Neuronal stem cell (in vitro differentiated cells): Measurements from ENCODE around the gene GALNT16. TPM values are rescaled to one million over a fixed set of nuclear protein-coding genes. Genes with fewer than 3 reads are reported as not detected.
"Not testable (repeated sequence)": the region's sequence is repeated elsewhere in the genome, so short reads cannot be mapped to it uniquely, and the experiment has no call there.

Experiments
- DNase-seq: peaks from one replicate; pipeline ENCODE4 v3.0.0-alpha.2; 2013; ENCODE audit warnings: low spot score
- H2AFZ ChIP-seq: one replicate; pipeline ENCODE4 v1.6.1; 2013; ENCODE audit warnings: mild to moderate bottlenecking, low read length, inconsistent platforms
- H2AK5ac ChIP-seq: 2 replicates; pipeline ENCODE4 v1.6.1; 2013; ENCODE audit warnings: low read depth, mild to moderate bottlenecking, inconsistent platforms, low read length, moderate library complexity, mixed read lengths
- H2BK120ac ChIP-seq: 2 replicates; pipeline ENCODE4 v1.6.1; 2013; ENCODE audit warnings: low read depth, mild to moderate bottlenecking, inconsistent platforms, low read length, moderate library complexity, mixed read lengths
- H2BK12ac ChIP-seq: one replicate; pipeline ENCODE4 v1.6.1; 2013; ENCODE audit warnings: low read length, inconsistent platforms
- H2BK15ac ChIP-seq: 2 replicates; pipeline ENCODE4 v1.6.1; 2013; ENCODE audit warnings: mild to moderate bottlenecking, low read length, inconsistent platforms, mixed read lengths
- H2BK5ac ChIP-seq: one replicate; pipeline ENCODE4 v1.6.1; 2013; ENCODE audit warnings: inconsistent platforms, mild to moderate bottlenecking, low read length, moderate library complexity
- H3K14ac ChIP-seq: one replicate; pipeline ENCODE4 v1.6.1; 2013; ENCODE audit warnings: low read length, inconsistent platforms
- H3K18ac ChIP-seq: 2 replicates; pipeline ENCODE4 v1.6.1; 2013; ENCODE audit warnings: low read length, inconsistent platforms
- H3K23ac ChIP-seq: 2 replicates; pipeline ENCODE4 v1.6.1; 2013; ENCODE audit warnings: low read depth, mild to moderate bottlenecking, mixed read lengths, low read length, inconsistent platforms; ENCODE audit not compliant: poor library complexity
- H3K27ac ChIP-seq: replicated peaks from 3 replicates; pipeline ENCODE4 v1.5.1; 2013; ENCODE audit warnings: low read length, inconsistent platforms
- H3K27me3 ChIP-seq, 3 experiments: 2 replicates each; pipeline ENCODE4 v1.6.1; 2013; ENCODE audit warnings: low read length in 3 of 3, mild to moderate bottlenecking in 2 of 3, inconsistent platforms in 1 of 3, low read depth in 1 of 3, mixed read lengths in 1 of 3, moderate library complexity in 1 of 3; ENCODE audit not compliant: control insufficient read depth in 3 of 3, insufficient read depth in 3 of 3
- H3K36me3 ChIP-seq, 2 donors: replicated peaks in 1 of 2; 2 replicates each; pipeline ENCODE4 v1.6.1; 2013; ENCODE audit warnings: low read length in 2 of 2; ENCODE audit not compliant: control insufficient read depth in 2 of 2, insufficient read depth in 2 of 2
- H3K4ac ChIP-seq: 2 replicates; pipeline ENCODE4 v1.6.1; 2013; ENCODE audit warnings: inconsistent platforms, mild to moderate bottlenecking, low read length, moderate library complexity
- H3K4me1 ChIP-seq, 2 donors: 1 replicate in 1 of 2; 2 replicates in 1 of 2; pipeline ENCODE4 v1.6.1; 2013; ENCODE audit warnings: low read length in 2 of 2, low read depth in 1 of 2; ENCODE audit not compliant: control insufficient read depth in 2 of 2, insufficient read depth in 1 of 2
- H3K4me2 ChIP-seq: one replicate; pipeline ENCODE4 v1.6.1; 2013; ENCODE audit warnings: mild to moderate bottlenecking, low read length, inconsistent platforms; ENCODE audit not compliant: insufficient read depth, poor library complexity, severe bottlenecking
- H3K4me3 ChIP-seq, 2 donors: 2 replicates each; pipeline ENCODE4 v1.5.1; 2013; ENCODE audit warnings: low read length in 2 of 2, mild to moderate bottlenecking in 2 of 2, inconsistent platforms in 1 of 2, moderate library complexity in 1 of 2
- H3K79me1 ChIP-seq: one replicate; pipeline ENCODE4 v1.6.1; 2013; ENCODE audit warnings: low read depth, mild to moderate bottlenecking, inconsistent platforms, low read length, moderate library complexity
- H3K9ac ChIP-seq: one replicate; pipeline ENCODE4 v1.6.1; 2013; ENCODE audit warnings: mild to moderate bottlenecking, low read depth, low read length, inconsistent platforms; ENCODE audit not compliant: poor library complexity
- H3K9me3 ChIP-seq, 2 donors: replicated peaks in 1 of 2; 2 replicates each; pipeline versions ENCODE3 to v1.6.1; 2013; ENCODE audit warnings: low read length in 2 of 2, mild to moderate bottlenecking in 2 of 2, inconsistent platforms in 1 of 2, low read depth in 1 of 2, mixed read lengths in 1 of 2, moderate library complexity in 1 of 2; ENCODE audit not compliant: control insufficient read depth in 2 of 2, insufficient read depth in 1 of 2
- H4K8ac ChIP-seq: one replicate; pipeline ENCODE4 v1.6.1; 2013; ENCODE audit warnings: low read depth, mild to moderate bottlenecking, inconsistent platforms, low read length, moderate library complexity
- H4K91ac ChIP-seq: one replicate; pipeline ENCODE4 v1.6.1; 2013; ENCODE audit warnings: low read length, low read depth, mild to moderate bottlenecking, inconsistent platforms; ENCODE audit not compliant: poor library complexity
- WGBS, 2 donors: extraction: QIAGEN DNeasy Blood & Tissue Kit; methylation state at CpG; one replicate each; pipeline ENCODE4 v1.1.7; 2013; ENCODE audit warnings: missing lambda C conversion rate in 2 of 2, mixed read lengths in 1 of 2; ENCODE audit not compliant: insufficient read length in 2 of 2, insufficient replicate concordance in 1 of 2; ENCODE audit errors: extremely low coverage in 2 of 2; 5-methylcytosine and 5-hydroxymethylcytosine counted together
- polyA plus RNA-seq, 2 experiments: library from polyadenylated mRNA; stranded (reverse); fragments of 200-250 nt; gene quantifications; one replicate each; pipeline ENCODE4 v1.2.3, GENCODE V29; 2013

Gene GALNT16
- 17.1 TPM for polyA plus RNA-seq (2013, experiment 1 of 2)
- polyA plus RNA-seq (2013, experiment 2 of 2), result 17.4 TPM

DNA sequence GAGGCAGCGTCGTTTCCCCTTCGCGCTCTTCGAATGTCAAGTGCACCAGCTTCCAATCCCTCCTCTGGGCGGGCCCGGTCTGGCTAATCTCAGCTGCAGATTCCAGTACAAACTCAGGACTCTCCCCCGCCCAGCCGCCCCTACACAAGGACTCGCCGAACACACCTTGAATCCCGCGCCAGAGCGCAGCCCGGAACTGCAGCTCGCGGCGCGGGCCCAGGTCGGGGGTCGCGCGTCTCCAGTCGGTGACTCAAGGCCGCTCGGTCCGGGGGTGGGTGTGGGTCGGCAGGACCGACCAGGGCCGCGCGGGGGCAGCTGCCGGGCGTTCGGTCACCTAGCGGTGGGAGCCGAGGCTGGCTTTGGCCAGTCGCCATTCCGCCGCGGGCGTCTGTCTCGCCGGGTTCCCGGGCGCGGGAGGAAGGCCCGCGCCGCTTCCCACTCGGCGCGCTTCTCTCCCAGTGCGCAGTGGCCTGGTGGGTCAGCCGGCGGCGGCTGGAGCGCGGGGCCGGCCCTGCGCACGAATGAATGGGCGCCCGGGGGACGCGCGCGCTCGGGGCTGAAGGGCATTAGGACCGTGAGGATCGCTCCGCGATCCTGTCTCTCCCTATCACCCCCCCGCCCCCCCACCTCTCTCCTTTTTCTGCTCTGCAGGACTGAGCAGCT is at the start of gene GALNT16:
GALNT16 (plus strand) TSS at position 632 of the 663 bp plus-strand sequence. CDS start 133 bp downstream, outside the sequence.
- Histone ChIP-seq H3K27ac (no peak within 1 kb of the TSS), H3K23ac (peak within 1 kb of the TSS; percentile 80)

DNA sequence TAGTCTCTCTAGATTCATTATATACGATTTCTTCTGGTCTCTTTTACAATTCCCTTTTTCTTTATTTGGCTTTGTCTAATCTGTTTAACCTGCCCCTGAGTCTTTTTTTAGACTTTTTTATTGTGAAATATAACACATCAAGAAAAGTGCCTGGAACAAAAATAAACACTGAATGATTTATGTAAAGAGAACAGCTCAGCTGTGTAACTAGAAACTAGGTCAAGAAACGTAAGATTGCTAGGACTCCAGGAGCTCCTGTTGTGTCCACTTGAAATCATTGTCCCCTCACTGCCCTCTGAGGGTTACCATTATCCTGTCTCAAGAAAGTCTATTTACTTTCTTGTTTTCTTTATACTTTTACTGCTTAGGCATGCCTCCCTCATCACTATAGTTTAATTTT is 45.6 kb upstream of the GALNT16 start:
- no peak overlapping the region for H2BK12ac ChIP-seq
- no peak overlapping the region for H3K4me2 ChIP-seq
- H4K8ac ChIP-seq, result no peak overlapping the region
- H3K27me3 ChIP-seq, result no peaks in the 10 kb centered on the region
- H3K4ac ChIP-seq, result no peak overlapping the region
- H2BK5ac ChIP-seq, result no peak overlapping the region
- no peaks in the 10 kb centered on the region for H3K4me1 ChIP-seq
- H3K18ac ChIP-seq, result no peak overlapping the region
- no peak for DNase-seq
- H3K4me3 ChIP-seq, result no peak overlapping the region
- H3K23ac ChIP-seq, result no peak overlapping the region
- H3K27ac ChIP-seq, result no peak overlapping the region
- H2AFZ ChIP-seq, result no peak overlapping the region
- H4K91ac ChIP-seq, result no peak overlapping the region
- no peak overlapping the region for H2BK120ac ChIP-seq
- no peak overlapping the region for H2BK15ac ChIP-seq
- no peaks in the 10 kb centered on the region for H3K9me3 ChIP-seq
- H3K9ac ChIP-seq, result no peak overlapping the region
- no peak overlapping the region for H3K14ac ChIP-seq
- peaks cover 1% of the 10 kb centered on the region for H3K79me1 ChIP-seq
- H3K36me3 ChIP-seq, result peaks cover 0 to 24% of the 10 kb centered on the region in 2 donors
- WGBS, 2 donors, result no CpG with 5 or more reads among the region's 2 CpGs
- H2AK5ac ChIP-seq, result no peak overlapping the region

More for the DNA sequence above, at the start of gene GALNT16:
- Histone ChIP-seq H4K91ac (peak within 1 kb of the TSS; percentile 35), H3K4me3 (peak within 1 kb of the TSS; percentile 93 to 95), H3K9ac (peak within 1 kb of the TSS; percentile 99), H3K27me3 (peaks cover 0 to 22% (median 0%) of the 10 kb centered on the region in 3 experiments), H3K4me2 (peak within 1 kb of the TSS; percentile 97), H2BK5ac (peak within 1 kb of the TSS; percentile 44), H4K8ac (no peak within 1 kb of the TSS), H3K18ac (peak within 1 kb of the TSS; percentile 98), H3K14ac (peak within 1 kb of the TSS; percentile 72), H2AK5ac (peak within 1 kb of the TSS; percentile 28), H3K36me3 (peaks cover 0 to 21% of the 10 kb centered on the region in 2 donors), H3K79me1 (no peaks in the 10 kb centered on the region), H2BK12ac (no peak within 1 kb of the TSS), H2BK15ac (peak within 1 kb of the TSS; percentile 34), H2BK120ac (peak within 1 kb of the TSS; percentile 25), H3K9me3 (no peaks in the 10 kb centered on the region), H3K4me1 (peaks cover 13 to 25% of the 10 kb centered on the region in 2 donors), H2AFZ (peak within 1 kb of the TSS; percentile 97), H3K4ac (no peak within 1 kb of the TSS)
- no CpG with 5 or more reads among the region's 74 CpGs for WGBS, 2 donors
- DNase-seq, result peak; percentile 54

DNA sequence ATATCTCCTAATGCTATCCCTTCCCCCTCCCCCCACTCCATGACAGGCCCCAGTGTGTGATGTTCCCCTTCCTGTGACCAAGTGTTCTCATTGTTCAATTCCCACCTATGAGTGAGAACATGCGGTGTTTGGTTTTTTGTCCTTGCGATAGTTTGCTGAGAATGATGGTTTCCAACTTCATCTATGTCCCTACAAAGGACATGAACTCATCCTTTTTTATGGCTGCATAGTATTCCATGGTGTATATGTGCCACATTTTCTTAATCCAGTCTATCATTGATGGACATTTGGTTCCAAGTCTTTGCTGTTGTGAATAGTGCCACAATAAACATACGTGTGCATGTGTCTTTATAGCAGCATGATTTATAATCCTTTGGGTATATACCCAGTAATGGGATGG is 42.3 kb upstream of the GALNT16 start:
- H3K79me1 ChIP-seq, result not testable (repeated sequence)

DNA sequence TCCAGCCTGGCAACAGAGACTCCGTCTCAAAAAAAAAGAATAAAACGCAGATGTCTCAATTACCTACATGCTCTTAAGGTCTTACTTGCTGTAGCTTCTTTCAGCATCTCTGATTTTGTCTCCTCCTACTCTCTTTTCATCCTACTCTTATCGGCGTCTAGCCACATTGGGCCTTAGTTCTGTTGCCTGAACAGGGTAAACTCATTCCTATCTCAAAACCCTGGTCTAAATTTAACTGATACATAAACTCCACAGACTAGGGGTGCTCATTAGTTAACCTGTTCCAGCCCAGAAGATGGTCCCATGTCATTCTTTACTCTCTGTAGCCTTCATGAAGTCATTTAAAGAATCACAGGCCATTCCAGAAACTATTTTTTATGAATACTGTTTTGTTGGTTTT is 35.0 kb upstream of the GALNT16 start:
- Histone ChIP-seq H3K4me3 (no peak overlapping the region), H3K18ac (no peak overlapping the region), H2AK5ac (no peak overlapping the region), H4K91ac (no peak overlapping the region), H2BK12ac (no peak overlapping the region), H3K9ac (no peak overlapping the region), H3K36me3 (peaks cover 4 to 20% of the 10 kb centered on the region in 2 donors), H2BK120ac (no peak overlapping the region), H3K27me3 (no peaks in the 10 kb centered on the region), H2AFZ (no peak overlapping the region), H3K79me1 (no peaks in the 10 kb centered on the region), H2BK15ac (no peak overlapping the region), H3K4me2 (no peak overlapping the region), H2BK5ac (no peak overlapping the region), H3K14ac (no peak overlapping the region), H3K4me1 (peaks cover 0 to 2% of the 10 kb centered on the region in 2 donors), H3K27ac (no peak overlapping the region), H3K9me3 (no peaks in the 10 kb centered on the region), H3K4ac (no peak overlapping the region), H4K8ac (no peak overlapping the region), H3K23ac (no peak overlapping the region)
- no CpG with 5 or more reads among the region's 4 CpGs for WGBS, 2 donors
- no peak for DNase-seq

More for the DNA sequence above, 42.3 kb upstream of the GALNT16 start:
- not testable (repeated sequence) for H3K27ac ChIP-seq, H3K9me3 ChIP-seq, H3K36me3 ChIP-seq, H3K4me3 ChIP-seq, H3K9ac ChIP-seq, DNase-seq, H3K18ac ChIP-seq, H3K27me3 ChIP-seq, H3K14ac ChIP-seq, H3K23ac ChIP-seq, H2BK15ac ChIP-seq, H2AFZ ChIP-seq, H3K4me1 ChIP-seq, H2BK5ac ChIP-seq, H3K4me2 ChIP-seq, H3K4ac ChIP-seq, H2AK5ac ChIP-seq, H2BK12ac ChIP-seq, H4K91ac ChIP-seq, H2BK120ac ChIP-seq, H4K8ac ChIP-seq
- no CpG with 5 or more reads among the region's 3 CpGs for WGBS, 2 donors
